Keratinocyte (primary cell): ENCODE data around the gene KIN. TPM values are rescaled to one million over a fixed set of nuclear protein-coding genes. Genes with fewer than 3 reads are reported as not detected.

ENCODE experiments used
- DNase-seq: peaks from one replicate; pipeline ENCODE4 v3.0.0-alpha.2; 2011; ENCODE audit warnings: low read depth, missing footprints, low spot score
- FAIRE-seq: peaks from 2 replicates; lab custom pipeline; 2011; peaks lifted over from hg19 to GRCh38; lab: Jason Lieb, UNC
- H2AFZ ChIP-seq: 2 replicates; pipeline ENCODE4 v1.6.0; 2012; ENCODE audit warnings: low read length, control low read depth, inconsistent platforms; ENCODE audit not compliant: control insufficient read depth
- H3K27ac ChIP-seq: 2 replicates; pipeline ENCODE4 v1.5.1; 2011; ENCODE audit warnings: low read length; ENCODE audit not compliant: control insufficient read depth, insufficient read depth
- H3K27me3 ChIP-seq: 3 replicates; pipeline ENCODE4 v1.6.0; 2011; ENCODE audit warnings: low read length; ENCODE audit not compliant: control insufficient read depth, insufficient read depth; ENCODE audit errors: extremely low read depth
- H3K36me3 ChIP-seq, 2 experiments: 2 replicates in 1 of 2; 3 replicates in 1 of 2; pipeline ENCODE4 v1.5.1; 2011; ENCODE audit warnings: low read length in 2 of 2, mild to moderate bottlenecking in 1 of 2; ENCODE audit not compliant: control insufficient read depth in 2 of 2, insufficient read depth in 2 of 2; ENCODE audit errors: extremely low read depth in 1 of 2
- H3K4me1 ChIP-seq: 3 replicates; pipeline ENCODE4 v1.5.1; 2011; ENCODE audit warnings: low read length; ENCODE audit not compliant: control insufficient read depth, insufficient read depth; ENCODE audit errors: extremely low read depth
- H3K4me2 ChIP-seq: 3 replicates; pipeline ENCODE4 v1.6.0; 2011; ENCODE audit warnings: low read depth, low read length; ENCODE audit not compliant: control insufficient read depth, insufficient read depth; ENCODE audit errors: extremely low read depth
- H3K4me3 ChIP-seq, 3 experiments: fragments of 200-600 bp in 1 of 3; sonication (generic) in 1 of 3; 2 replicates in 2 of 3; 3 replicates in 1 of 3; pipeline ENCODE4 v1.5.1; 2011 to 2016; ENCODE audit warnings: low read length in 3 of 3, mild to moderate bottlenecking in 3 of 3, control low read depth in 2 of 3, inconsistent platforms in 1 of 3, low read depth in 1 of 3, mixed read lengths in 1 of 3, mixed run types in 1 of 3, moderate library complexity in 1 of 3; ENCODE audit not compliant: control insufficient read depth in 2 of 3, insufficient read depth in 2 of 3; ENCODE audit errors: extremely low read depth in 1 of 3
- H3K79me2 ChIP-seq: 2 replicates; pipeline ENCODE4 v1.6.0; 2012; ENCODE audit warnings: low read length; ENCODE audit not compliant: control insufficient read depth, insufficient read depth
- H3K9ac ChIP-seq: 3 replicates; pipeline ENCODE4 v1.6.0; 2011; ENCODE audit warnings: low read length; ENCODE audit not compliant: control insufficient read depth, insufficient read depth; ENCODE audit errors: extremely low read depth
- H3K9me1 ChIP-seq: 3 replicates; pipeline ENCODE4 v1.6.0; 2011; ENCODE audit warnings: low read length; ENCODE audit not compliant: control insufficient read depth, insufficient read depth; ENCODE audit errors: extremely low read depth
- H3K9me3 ChIP-seq: 2 replicates; pipeline ENCODE4 v1.5.1; 2012; ENCODE audit warnings: low read depth, low read length; ENCODE audit not compliant: control insufficient read depth
- H4K20me1 ChIP-seq: 3 replicates; pipeline ENCODE4 v1.6.0; 2011; ENCODE audit warnings: low read length; ENCODE audit not compliant: control insufficient read depth, insufficient read depth; ENCODE audit errors: extremely low read depth
- EZH2 ChIP-seq: IDR thresholded peaks from one replicate; pipeline ENCODE4 v1.6.1; 2012; ENCODE audit warnings: inconsistent platforms, mild to moderate bottlenecking, low read length, moderate library complexity
- dilution Hi-C: fragments of 300-500 bp; cut with MboI; formaldehyde crosslinking; loops from one replicate; pipeline ENCODE4 v1.7.0; 2020; ENCODE audit warnings: low sequenced_read_pairs; ENCODE audit not compliant: extremely low pct_ligation_motif_present
- polyA plus RNA-seq, 5 experiments: library from polyadenylated mRNA; depleted of rRNA in 3 of 5; stranded (reverse) in 3 of 5; stranded (forward) in 1 of 5; unstranded in 1 of 5; fragments of >200 nt; gene quantifications; 1 replicate in 1 of 5; 2 replicates in 3 of 5; 3 replicates in 1 of 5; pipeline versions ENCODE4 v1.2.1 to v1.2.3, GENCODE V29; 2011 to 2012; ENCODE audit warnings: missing spikeins in 2 of 5, low read depth in 1 of 5, low replicate concordance in 1 of 5
- TF ChIP-seq, protein P1 (sequence below), 3 experiments: IDR thresholded peaks in 1 of 3; conservative IDR thresholded peaks in 1 of 3; optimal IDR thresholded peaks in 1 of 3; 2 replicates in 2 of 3; 3 replicates in 1 of 3; pipeline versions ENCODE3 to v1.5.1; 2011; ENCODE audit warnings: low read length in 3 of 3, mild to moderate bottlenecking in 3 of 3, moderate library complexity in 2 of 3, control low read depth in 1 of 3, inconsistent platforms in 1 of 3; ENCODE audit not compliant: insufficient read depth in 2 of 3; ENCODE audit errors: extremely low read depth in 1 of 3

KIN gene
- polyA plus RNA-seq, 1 donor (not counting 4 experiments of a cell fraction or from before 2014, with no cell fraction given): 15.1 TPM

DNA sequence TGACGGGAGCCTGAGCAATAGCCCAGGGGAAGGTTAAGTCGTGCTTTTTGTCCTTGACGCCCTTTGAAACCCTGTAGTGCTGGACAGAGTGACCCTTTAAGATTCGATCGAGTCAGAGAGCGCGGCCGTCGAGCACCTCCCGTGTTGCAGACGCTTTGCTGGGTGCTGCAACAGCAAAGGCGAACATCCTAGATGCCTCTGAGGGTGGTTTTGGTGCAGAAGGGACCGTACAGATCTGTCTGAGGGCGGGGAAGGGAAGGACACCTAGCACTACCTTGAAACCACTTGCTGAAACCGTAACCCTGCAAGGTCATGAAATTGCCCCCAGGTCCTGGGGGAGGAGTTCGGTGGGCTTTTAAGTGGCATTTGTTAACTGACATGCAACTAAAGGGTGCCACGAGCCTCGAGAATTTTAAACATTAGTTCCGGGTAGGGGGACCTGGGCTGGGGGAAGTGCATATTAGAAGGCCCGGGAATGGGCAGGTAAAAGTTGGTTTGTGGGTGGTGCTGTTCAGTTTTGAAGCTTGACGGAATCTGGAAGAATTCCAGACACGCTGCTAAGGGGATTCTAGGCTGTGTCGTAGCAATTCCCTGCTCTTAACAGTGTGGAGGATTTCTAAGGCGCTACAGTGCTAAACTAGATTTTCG, 970 bp upstream of the KIN start:
- Histone ChIP-seq H3K4me3 (peak overlapping the region; percentile 98 to 100 (median 98)), H3K79me2 (peaks cover 99% of the 10 kb centered on the region), H3K27me3 (no peaks in the 10 kb centered on the region), H3K36me3 (peaks cover 2 to 13% of the 10 kb centered on the region in 2 experiments), H3K4me1 (peaks cover 32% of the 10 kb centered on the region), H3K9me3 (no peaks in the 10 kb centered on the region), H3K9me1 (peaks cover 2% of the 10 kb centered on the region), H3K9ac (peak overlapping the region; percentile 94), H4K20me1 (peaks cover 16% of the 10 kb centered on the region), H3K27ac (peak overlapping the region; percentile 88), H2AFZ (peak overlapping the region; percentile 85), H3K4me2 (peak overlapping the region; percentile 94)
- DNase-seq: no peak
- TF ChIP-seq EZH2: no peak
- TF ChIP-seq, protein P1, sequence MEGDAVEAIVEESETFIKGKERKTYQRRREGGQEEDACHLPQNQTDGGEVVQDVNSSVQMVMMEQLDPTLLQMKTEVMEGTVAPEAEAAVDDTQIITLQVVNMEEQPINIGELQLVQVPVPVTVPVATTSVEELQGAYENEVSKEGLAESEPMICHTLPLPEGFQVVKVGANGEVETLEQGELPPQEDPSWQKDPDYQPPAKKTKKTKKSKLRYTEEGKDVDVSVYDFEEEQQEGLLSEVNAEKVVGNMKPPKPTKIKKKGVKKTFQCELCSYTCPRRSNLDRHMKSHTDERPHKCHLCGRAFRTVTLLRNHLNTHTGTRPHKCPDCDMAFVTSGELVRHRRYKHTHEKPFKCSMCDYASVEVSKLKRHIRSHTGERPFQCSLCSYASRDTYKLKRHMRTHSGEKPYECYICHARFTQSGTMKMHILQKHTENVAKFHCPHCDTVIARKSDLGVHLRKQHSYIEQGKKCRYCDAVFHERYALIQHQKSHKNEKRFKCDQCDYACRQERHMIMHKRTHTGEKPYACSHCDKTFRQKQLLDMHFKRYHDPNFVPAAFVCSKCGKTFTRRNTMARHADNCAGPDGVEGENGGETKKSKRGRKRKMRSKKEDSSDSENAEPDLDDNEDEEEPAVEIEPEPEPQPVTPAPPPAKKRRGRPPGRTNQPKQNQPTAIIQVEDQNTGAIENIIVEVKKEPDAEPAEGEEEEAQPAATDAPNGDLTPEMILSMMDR (optimal IDR thresholded peaks at IDR 0.05 in 1 of 3, IDR thresholded peaks at IDR 0.05 in 1 of 3, conservative IDR thresholded peaks at IDR 0.05 in 1 of 3; ENCODE audit: extremely low read depth in 1 of 3, insufficient read depth in 2 of 3, low read length in 3 of 3): no peak
- no peak for FAIRE-seq
- dilution Hi-C loops: no loop called here

DNA sequence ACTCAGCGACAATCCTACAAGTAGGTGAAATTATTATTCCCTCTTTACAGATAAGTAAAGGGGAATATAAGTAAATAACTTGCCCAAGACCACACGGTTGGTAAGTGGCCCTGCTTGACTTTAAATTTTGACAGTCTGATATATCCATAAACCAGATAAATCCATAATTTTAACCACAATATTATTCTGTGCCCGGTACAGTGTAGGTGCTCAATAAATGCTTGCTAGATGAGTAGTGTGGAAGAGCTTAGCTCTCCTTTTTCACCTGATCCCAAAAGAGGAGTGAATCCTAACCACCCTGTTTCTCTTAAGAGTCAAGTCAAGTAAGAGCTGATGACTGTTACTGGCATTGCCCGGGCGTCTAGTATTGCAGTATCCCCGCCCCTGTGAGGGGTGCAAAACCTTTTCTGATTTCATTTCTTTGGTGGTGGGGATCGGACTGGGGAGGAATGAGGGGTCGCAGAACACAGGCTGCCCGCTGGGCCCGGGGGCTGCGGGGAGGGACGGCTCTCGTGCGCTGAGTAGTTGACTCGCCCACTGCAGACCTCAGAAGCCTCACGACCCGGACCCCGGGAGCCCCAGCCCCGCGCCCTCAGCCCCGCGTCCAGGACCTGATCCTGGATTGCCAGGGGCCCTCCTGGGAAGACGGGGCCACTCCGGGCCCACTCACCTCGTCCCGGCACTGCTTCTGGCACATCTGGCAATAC, 490 bp downstream of the KIN start:
- Histone ChIP-seq H3K4me2 (peak overlapping the region; percentile 93), H3K4me3 (peak overlapping the region; percentile 98 to 100 (median 98)), H3K36me3 (peaks cover 2 to 7% of the 10 kb centered on the region in 2 experiments), H4K20me1 (peaks cover 16% of the 10 kb centered on the region), H3K79me2 (peaks cover 95% of the 10 kb centered on the region), H3K27ac (peak overlapping the region; percentile 88), H2AFZ (peak overlapping the region; percentile 99), H3K9ac (peak overlapping the region; percentile 94), H3K27me3 (no peaks in the 10 kb centered on the region), H3K9me1 (peaks cover 2% of the 10 kb centered on the region), H3K4me1 (peaks cover 25% of the 10 kb centered on the region), H3K9me3 (no peaks in the 10 kb centered on the region)
- no peak for DNase-seq
- dilution Hi-C loops: no loop called here
- FAIRE-seq: no peak
- TF ChIP-seq, protein P1 (optimal IDR thresholded peaks at IDR 0.05 in 1 of 3, IDR thresholded peaks at IDR 0.05 in 1 of 3, conservative IDR thresholded peaks at IDR 0.05 in 1 of 3; ENCODE audit: extremely low read depth in 1 of 3, insufficient read depth in 2 of 3, low read length in 3 of 3): no peak
- TF ChIP-seq EZH2: no peak
